Esophagus muscularis mucosa (tissue), 4 donors: ENCODE data around the gene CCAR1. TPM values are rescaled to one million over a fixed set of nuclear protein-coding genes. Genes with fewer than 3 reads are reported as not detected.
"Not testable (repeated sequence)": the region's sequence is repeated elsewhere in the genome, so short reads cannot be mapped to it uniquely, and the experiment has no call there.

Experiments
- DNase-seq: peaks from one replicate; pipeline ENCODE4 v3.0.0-alpha.2; 2017; ENCODE audit errors: extremely low spot score
- H3K27ac ChIP-seq, 4 donors: fragments of 200-600 bp; sonication (generic); replicated peaks in 1 of 4; 1 replicate in 3 of 4; 2 replicates in 1 of 4; pipeline ENCODE4 v1.5.1; 2016 to 2019; ENCODE audit warnings: mild to moderate bottlenecking in 1 of 4
- H3K27me3 ChIP-seq, 4 donors: fragments of 200-600 bp; sonication (generic); one replicate each; pipeline versions ENCODE4 v1.5.1 to v1.6.0; 2016 to 2019
- H3K36me3 ChIP-seq, 4 donors: fragments of 200-600 bp; sonication (generic); one replicate each; pipeline ENCODE4 v1.5.1; 2016 to 2019
- H3K4me1 ChIP-seq, 4 donors: fragments of 200-600 bp; sonication (generic); one replicate each; pipeline ENCODE4 v1.5.1; 2016 to 2019
- H3K4me3 ChIP-seq, 4 donors: fragments of 200-600 bp; sonication (generic); 1 replicate in 2 of 4; 2 replicates in 2 of 4; pipeline ENCODE4 v1.5.1; 2016 to 2019; ENCODE audit warnings: mild to moderate bottlenecking in 4 of 4, moderate library complexity in 1 of 4
- H3K9me3 ChIP-seq, 4 donors: fragments of 200-600 bp; sonication (generic); 1 replicate in 3 of 4; 2 replicates in 1 of 4; pipeline ENCODE4 v1.5.1; 2016 to 2019
- CTCF ChIP-seq, 3 experiments: fragments of 200-600 bp in 2 of 3; fragments of 450-650 bp in 1 of 3; sonication (generic) in 2 of 3; IDR thresholded peaks; one replicate each; pipeline ENCODE4 v1.5.1; 2017 to 2019; ENCODE audit warnings: antibody characterized with exemption in 3 of 3, mild to moderate bottlenecking in 2 of 3, moderate library complexity in 1 of 3
- EP300 ChIP-seq: sonication (generic); formaldehyde crosslinking; IDR thresholded peaks from one replicate; pipeline ENCODE4 v1.6.1; 2017; ENCODE audit warnings: antibody characterized with exemption
- POLR2A ChIP-seq: fragments of 450-650 bp; IDR thresholded peaks from one replicate; pipeline ENCODE4 v1.6.1; 2017; ENCODE audit warnings: antibody characterized with exemption, moderate library complexity, mild to moderate bottlenecking, low read depth
- POLR2AphosphoS5 ChIP-seq, 2 donors: sonication (generic); formaldehyde crosslinking; IDR thresholded peaks; one replicate each; pipeline ENCODE4 v1.6.1; 2017; ENCODE audit warnings: antibody characterized with exemption in 2 of 2
- WGBS: methylation state at CpG from one replicate; pipeline ENCODE4 v1.1.5; 2018; 5-methylcytosine and 5-hydroxymethylcytosine counted together
- intact Hi-C: fragments of 100-400 bp; cut with DNase I; formaldehyde crosslinking; loops from one replicate; pipeline ENCODE4 v1.15.1; 2023
- total RNA-seq, 4 donors: library from RNA; depleted of rRNA; stranded (reverse); fragments of >200 nt; gene quantifications; one replicate each; pipeline versions ENCODE4 v1.1.0 to v1.2.1, GENCODE V29; 2016

CCAR1 gene
- total RNA-seq, 4 donors from 2014 or later, result 28.5 to 44.4 (median 35.5) TPM

- TF ChIP-seq POLR2A, result no peak
- TF ChIP-seq POLR2AphosphoS5 (IDR thresholded peaks at IDR 0.05), result no peak
- TF ChIP-seq CTCF (IDR thresholded peaks at IDR 0.05), result no peak
- TF ChIP-seq EP300, result no peak
- intact Hi-C loops, result no loop called here
- Histone ChIP-seq H3K9me3 (no peaks in the 10 kb centered on the region), H3K27me3 (no peaks in the 10 kb centered on the region), H3K4me1 (no peaks in the 10 kb centered on the region), H3K27ac (no peak overlapping the region), H3K4me3 (no peak overlapping the region), H3K36me3 (no peaks in the 10 kb centered on the region)
- no peak for DNase-seq
- 100% methylated on average over 1 of the region's 1 CpG for WGBS
These were observed 83.7 kb downstream of the CCAR1 start for GRCh38 chr10:68804692-68805091.

DNA sequence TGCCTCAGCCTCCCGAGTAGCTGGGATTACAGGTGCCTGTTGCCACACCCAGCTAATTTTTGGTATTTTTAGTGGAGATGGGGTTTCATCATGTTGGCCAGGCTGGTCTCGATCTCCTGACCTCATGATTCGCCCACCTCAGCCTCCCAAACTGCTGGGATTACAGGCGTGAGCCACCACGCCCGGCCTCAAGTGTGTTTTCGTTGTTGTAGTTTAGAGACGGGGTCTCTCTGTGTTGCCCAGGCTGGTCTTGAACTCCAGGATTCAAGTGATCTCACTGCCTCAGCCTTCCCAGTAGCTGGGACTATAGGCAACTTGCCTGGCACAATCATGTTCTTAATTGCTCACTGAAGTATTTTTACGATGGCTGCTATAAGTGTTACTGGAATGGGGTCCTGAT, 89.8 kb downstream of the CCAR1 start:
- H3K4me1 ChIP-seq, H3K27ac ChIP-seq, H3K9me3 ChIP-seq, H3K27me3 ChIP-seq, H3K4me3 ChIP-seq, DNase-seq, H3K36me3 ChIP-seq, intact Hi-C loops: not testable (repeated sequence)
- 93% methylated on average over 9 of the region's 9 CpGs for WGBS

DNA sequence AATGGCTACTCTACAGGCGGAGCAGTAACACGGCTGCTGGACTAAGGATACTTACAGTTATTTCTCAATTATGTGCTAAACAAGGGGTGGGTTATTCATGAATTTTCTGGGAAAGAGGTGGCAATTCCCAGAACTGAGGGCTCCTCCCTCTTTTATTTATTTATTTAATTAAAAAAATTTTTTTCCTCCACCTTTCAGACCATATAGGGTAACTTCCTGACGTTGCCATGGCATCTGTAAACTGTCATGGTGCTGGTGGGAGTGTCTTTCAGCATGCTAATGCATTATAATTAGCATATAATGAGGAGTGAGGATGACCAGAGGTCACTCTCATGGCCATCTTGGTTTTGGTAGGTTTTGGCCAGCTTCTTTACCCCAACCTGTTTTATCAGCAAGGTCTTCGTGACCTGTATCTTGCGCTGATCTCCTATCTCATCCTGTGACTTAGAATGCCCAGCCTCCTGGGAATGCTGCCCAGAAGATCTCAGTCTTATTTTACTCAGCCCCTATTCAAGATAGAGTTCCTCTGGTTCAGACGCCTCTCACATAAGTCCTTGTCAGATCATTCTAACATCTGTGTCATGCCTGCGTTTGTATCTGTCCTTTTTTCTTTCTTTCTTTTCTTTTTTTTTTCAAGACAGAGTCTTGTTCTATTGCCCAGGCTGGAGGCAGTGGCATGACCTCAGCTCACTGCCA, 90.4 kb downstream of the CCAR1 start:
- Histone ChIP-seq H3K4me3 (no peak overlapping the region), H3K27ac (no peak overlapping the region), H3K9me3 (no peaks in the 10 kb centered on the region), H3K4me1 (peaks cover 0 to 3% (median 0%) of the 10 kb centered on the region in 4 donors), H3K27me3 (no peaks in the 10 kb centered on the region), H3K36me3 (no peaks in the 10 kb centered on the region)
- intact Hi-C loops, result no loop called here
- TF ChIP-seq CTCF (IDR thresholded peaks at IDR 0.05), result no peak
- TF ChIP-seq POLR2A, result no peak
- no peak for TF ChIP-seq EP300
- TF ChIP-seq POLR2AphosphoS5 (IDR thresholded peaks at IDR 0.05), result no peak
- no peak for DNase-seq
- 84% methylated on average over 7 of the region's 7 CpGs for WGBS

- no peaks in the 10 kb centered on the region for H3K27me3 ChIP-seq
- TF ChIP-seq EP300 (no peak), POLR2A (no peak), POLR2AphosphoS5 (IDR thresholded peaks at IDR 0.05) (no peak)
- H3K27ac ChIP-seq, result no peak overlapping the region
- WGBS, result 92% methylated on average over 4 of the region's 4 CpGs
- H3K4me1 ChIP-seq, result peaks cover 0 to 3% (median 0%) of the 10 kb centered on the region in 4 donors
- H3K4me3 ChIP-seq, result no peak overlapping the region
- H3K9me3 ChIP-seq, result no peaks in the 10 kb centered on the region
- intact Hi-C loops, result no loop called here
- no peaks in the 10 kb centered on the region for H3K36me3 ChIP-seq
- no peak for DNase-seq
These were observed 91.4 kb downstream of the CCAR1 start for GRCh38 chr10:68812420-68812819.

- no peaks in the 10 kb centered on the region for H3K27me3 ChIP-seq
- H3K4me1 ChIP-seq, result peaks cover 0 to 3% (median 0%) of the 10 kb centered on the region in 4 donors
- TF ChIP-seq POLR2A (no peak), EP300 (no peak), POLR2AphosphoS5 (IDR thresholded peaks at IDR 0.05) (no peak), CTCF (IDR thresholded peaks at IDR 0.05) (no peak)
- no peaks in the 10 kb centered on the region for H3K36me3 ChIP-seq
- DNase-seq, result no peak
- H3K9me3 ChIP-seq, result no peaks in the 10 kb centered on the region
- H3K27ac ChIP-seq, result no peak overlapping the region
- H3K4me3 ChIP-seq, result no peak overlapping the region
- intact Hi-C loops, result no loop called here
These were observed 92.5 kb downstream of the CCAR1 start for GRCh38 chr10:68813559-68813958.
